IPS DF 6.9 (cell line): ENCODE results near the gene CD207.
A peak's percentile ranks its signal among the peaks of the same experiment; 100 is the strongest.

Experiments used
- DNase-seq: peaks from one replicate; pipeline ENCODE4 v3.0.0-alpha.2; 2013; ENCODE audit warnings: low read depth, low spot score
- H3K27ac ChIP-seq: one replicate; pipeline ENCODE4 v1.5.1; 2013; ENCODE audit warnings: low read length, control low read depth
- H3K27me3 ChIP-seq: 2 replicates; pipeline ENCODE4 v1.6.1; 2013; ENCODE audit warnings: mild to moderate bottlenecking, low read length; ENCODE audit not compliant: control insufficient read depth, insufficient read depth
- H3K36me3 ChIP-seq: 2 replicates; pipeline ENCODE4 v1.6.1; 2013; ENCODE audit warnings: low read length; ENCODE audit not compliant: control insufficient read depth, insufficient read depth
- H3K4me1 ChIP-seq: 2 replicates; pipeline ENCODE4 v1.6.1; 2013; ENCODE audit warnings: low read length; ENCODE audit not compliant: control insufficient read depth, insufficient read depth
- H3K4me3 ChIP-seq: 2 replicates; pipeline ENCODE4 v1.5.1; 2013; ENCODE audit warnings: mild to moderate bottlenecking, low read length
- H3K9me3 ChIP-seq: 2 replicates; pipeline ENCODE4 v1.6.1; 2013; ENCODE audit warnings: low read length, inconsistent platforms; ENCODE audit not compliant: control insufficient read depth, insufficient read depth
- WGBS: extraction: QIAGEN DNeasy Blood & Tissue Kit; methylation state at CpG from one replicate; pipeline ENCODE4 v1.1.7; 2013; ENCODE audit warnings: mixed read lengths, missing lambda C conversion rate; ENCODE audit not compliant: insufficient read length, insufficient coverage; 5-methylcytosine and 5-hydroxymethylcytosine counted together

CD207 gene

DNA sequence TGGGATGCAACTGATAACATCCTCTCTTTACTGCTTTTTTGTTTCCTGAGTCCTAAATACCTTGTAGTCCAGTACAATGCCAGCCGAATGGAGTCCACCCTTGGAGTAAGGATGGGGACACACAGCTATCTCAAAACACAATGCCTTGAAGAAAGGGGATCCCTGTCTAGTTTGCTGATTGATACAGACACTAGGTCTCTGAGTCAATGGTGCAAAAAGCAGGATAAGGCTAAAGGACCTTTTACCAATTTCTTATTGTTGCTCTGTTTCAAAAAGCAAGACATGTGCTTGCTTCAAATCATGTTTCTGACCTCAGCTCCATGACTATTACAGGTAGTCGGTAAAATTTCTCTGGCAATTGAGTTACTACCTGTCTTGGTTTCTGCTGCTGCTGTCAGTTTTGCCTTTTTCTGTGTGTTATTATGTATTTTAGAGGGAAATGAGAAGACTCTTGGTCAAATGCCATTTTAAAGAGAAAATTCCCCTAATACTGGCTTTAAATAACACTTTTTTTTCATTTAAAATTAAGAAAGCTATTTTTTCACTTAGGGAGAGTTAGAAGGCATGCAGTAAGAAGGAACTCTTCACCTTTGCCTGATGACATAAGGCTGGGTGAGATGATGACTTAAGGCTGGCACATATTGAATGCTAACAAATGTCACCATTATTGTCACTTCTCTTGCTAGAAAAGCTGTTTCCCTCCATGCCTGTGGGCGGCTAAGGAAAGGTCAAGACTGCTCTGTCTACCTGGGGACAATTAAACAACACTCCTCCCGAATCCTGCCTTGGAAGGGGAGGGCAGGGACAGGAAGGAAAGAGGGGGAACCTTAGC is 40.2 kb downstream of the CD207 start:
- Histone ChIP-seq H3K36me3 (no peaks in the 10 kb centered on the region), H3K27ac (no peak overlapping the region), H3K27me3 (peaks cover 18% of the 10 kb centered on the region), H3K9me3 (no peaks in the 10 kb centered on the region), H3K4me3 (no peak overlapping the region), H3K4me1 (no peaks in the 10 kb centered on the region)
- WGBS: no CpG with 5 or more reads among the region's 4 CpGs
- no peak for DNase-seq

DNA sequence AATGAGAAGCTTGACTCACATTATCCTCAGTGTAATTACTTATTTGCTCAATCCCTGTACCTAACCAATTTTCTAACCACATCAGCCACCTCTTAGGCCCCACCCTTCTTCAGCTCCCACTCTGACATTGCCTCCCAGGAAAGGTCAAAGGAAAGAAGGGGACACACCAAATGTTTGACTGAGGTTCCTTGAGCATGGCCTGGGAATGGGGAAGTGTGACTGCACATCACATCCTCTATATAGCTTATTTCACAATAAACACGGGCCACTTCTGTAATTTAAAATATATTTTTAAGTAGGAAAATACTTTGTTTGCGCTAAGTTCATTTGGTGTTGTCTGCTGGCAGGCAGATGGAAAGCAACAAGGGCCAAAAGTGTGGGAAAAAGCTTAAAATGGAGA is 42.2 kb downstream of the CD207 start:
- Histone ChIP-seq H3K4me3 (no peak overlapping the region), H3K4me1 (no peaks in the 10 kb centered on the region), H3K27ac (no peak overlapping the region), H3K9me3 (no peaks in the 10 kb centered on the region), H3K27me3 (peaks cover 29% of the 10 kb centered on the region), H3K36me3 (no peaks in the 10 kb centered on the region)
- no peak for DNase-seq
- no CpG with 5 or more reads among the region's 2 CpGs for WGBS

DNA sequence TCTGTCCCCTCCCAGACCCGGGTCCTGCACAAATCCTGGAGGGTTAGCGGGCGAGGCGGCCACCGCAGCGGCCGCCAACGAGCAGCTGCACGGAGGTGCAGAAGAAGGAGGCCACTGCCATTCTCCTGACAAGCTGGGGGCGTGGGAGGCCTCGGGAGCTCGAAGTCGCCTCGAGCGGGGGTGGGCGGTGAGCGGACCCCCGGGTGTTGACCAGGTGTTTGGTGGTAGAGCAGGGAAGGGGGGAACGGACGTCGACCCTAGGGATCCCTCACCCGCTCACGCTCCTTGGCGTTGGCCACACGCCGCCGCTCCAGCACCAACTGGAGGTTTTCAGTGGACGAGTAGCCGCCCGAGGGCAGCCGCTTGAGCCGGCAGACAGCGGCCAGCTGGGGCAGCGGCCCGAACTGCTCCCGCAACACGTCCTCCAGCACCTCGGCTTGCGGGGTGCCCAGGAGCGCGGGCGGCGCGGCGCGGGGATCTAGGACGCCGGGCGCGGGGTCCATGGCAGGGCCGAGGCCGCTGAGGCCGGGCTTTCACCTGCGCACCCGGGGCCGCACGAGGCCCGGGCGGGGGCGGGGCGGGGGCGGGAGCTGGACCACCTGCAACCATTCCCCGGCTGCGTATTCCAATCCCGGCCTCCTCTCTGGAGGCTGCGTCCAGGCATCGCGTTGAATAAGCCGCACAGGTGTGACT is 45.3 kb downstream of the CD207 start, which contains the start of gene FIGLA:
Gene FIGLA (minus strand): TSS at position 508 of the 693 bp plus-strand sequence. CDS start 5 bp downstream, at position 503.
- no peak within 1 kb of the TSS for H3K27ac ChIP-seq
- H3K36me3 ChIP-seq: no peaks in the 10 kb centered on the region
- no peaks in the 10 kb centered on the region for H3K4me1 ChIP-seq
- no peak within 1 kb of the TSS; the same call in 1 of the 2 replicates for H3K4me3 ChIP-seq
- DNase-seq: no peak
- whole genome bisulfite sequencing: no CpG with 5 or more reads among the region's 69 CpGs
- H3K9me3 ChIP-seq: no peaks in the 10 kb centered on the region
- peaks cover 34% of the 10 kb centered on the region for H3K27me3 ChIP-seq

DNA sequence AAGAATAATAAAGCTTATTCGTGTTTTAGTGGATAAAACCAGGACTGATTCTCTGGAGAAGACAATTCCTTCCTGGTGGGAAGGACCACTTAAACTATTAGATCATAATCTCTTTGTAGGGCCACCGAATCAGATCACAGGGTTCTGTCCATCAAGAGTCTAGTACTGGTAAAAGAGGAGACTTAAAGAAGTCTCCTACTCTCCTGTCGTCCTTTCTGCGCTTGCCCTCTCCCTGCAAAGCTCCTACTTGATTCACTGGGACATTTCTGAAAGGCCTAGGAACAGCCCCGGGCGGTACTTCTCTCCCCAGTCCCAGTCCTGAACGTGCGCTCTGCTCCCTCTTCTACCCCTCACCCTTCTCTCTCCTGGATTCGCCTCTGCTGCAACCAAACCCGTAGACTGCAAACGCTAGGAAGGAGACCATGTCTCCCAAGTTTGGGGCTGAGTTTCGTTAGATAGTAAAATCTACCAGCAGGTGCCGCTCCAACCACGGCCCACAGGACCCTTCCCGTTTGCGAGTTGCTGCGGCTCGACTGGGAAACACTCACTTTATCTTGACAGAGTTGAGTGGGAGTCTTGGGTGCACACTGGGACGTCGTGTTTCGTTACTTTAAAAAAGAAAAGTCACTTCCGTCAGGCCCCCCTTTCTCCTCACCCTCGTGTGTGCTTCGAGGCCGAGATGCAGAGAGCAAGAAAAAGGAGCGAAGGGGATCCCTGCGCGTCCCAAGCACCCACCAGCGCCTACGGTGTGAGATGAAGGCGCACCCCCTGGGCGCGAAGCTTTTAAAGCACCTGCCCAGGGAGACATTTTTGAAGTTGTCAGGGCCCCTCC is 46.1 kb downstream of the CD207 start:
- no peaks in the 10 kb centered on the region for H3K9me3 ChIP-seq
- H3K36me3 ChIP-seq: no peaks in the 10 kb centered on the region
- H3K4me1 ChIP-seq: no peaks in the 10 kb centered on the region
- no peak overlapping the region for H3K27ac ChIP-seq
- no CpG with 5 or more reads among the region's 33 CpGs for WGBS
- no peak overlapping the region for H3K4me3 ChIP-seq
- H3K27me3 ChIP-seq: peaks cover 34% of the 10 kb centered on the region
- DNase-seq: peak; percentile 73

DNA sequence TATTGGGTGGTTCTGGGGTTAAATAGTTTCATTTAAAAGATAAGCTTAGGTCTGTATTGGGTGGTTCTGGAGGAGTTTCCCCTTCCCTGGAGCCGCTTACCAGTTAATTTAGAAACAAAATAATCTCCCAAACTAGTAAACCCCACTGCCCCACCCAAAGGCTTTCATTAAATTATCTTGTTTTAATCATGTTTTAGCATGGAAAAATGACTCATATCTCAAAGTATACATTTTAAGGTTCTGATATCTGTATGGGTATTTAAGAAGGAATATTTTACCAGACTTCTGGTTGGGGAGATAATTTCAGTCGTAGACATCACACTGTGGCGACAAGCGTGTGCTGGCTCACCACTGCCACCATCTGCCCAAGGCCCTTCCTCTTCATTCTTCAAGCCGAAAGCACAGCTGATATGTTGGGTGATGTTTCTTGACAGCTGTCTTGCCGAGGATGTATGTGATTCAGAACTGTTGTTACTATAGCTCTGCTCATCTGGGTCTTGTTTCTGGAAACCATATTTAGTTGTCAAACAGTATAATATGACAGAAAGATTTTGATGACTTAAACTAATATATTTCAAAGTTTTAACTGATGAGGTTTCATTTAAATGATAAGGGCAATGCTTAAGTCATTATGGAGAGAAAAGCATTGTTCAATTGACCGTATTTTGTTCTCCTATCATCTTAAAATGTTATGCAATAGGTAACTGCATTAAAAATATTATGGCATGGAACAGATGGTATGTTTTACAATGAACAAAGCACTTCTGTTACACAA is 50.3 kb downstream of the CD207 start:
- Histone ChIP-seq H3K4me1 (no peaks in the 10 kb centered on the region; the same call in 1 of the 2 replicates), H3K9me3 (no peaks in the 10 kb centered on the region), H3K27me3 (peaks cover 17% of the 10 kb centered on the region), H3K4me3 (no peak overlapping the region), H3K27ac (no peak overlapping the region), H3K36me3 (no peaks in the 10 kb centered on the region)
- WGBS: no CpG with 5 or more reads among the region's 7 CpGs
- DNase-seq: no peak

DNA sequence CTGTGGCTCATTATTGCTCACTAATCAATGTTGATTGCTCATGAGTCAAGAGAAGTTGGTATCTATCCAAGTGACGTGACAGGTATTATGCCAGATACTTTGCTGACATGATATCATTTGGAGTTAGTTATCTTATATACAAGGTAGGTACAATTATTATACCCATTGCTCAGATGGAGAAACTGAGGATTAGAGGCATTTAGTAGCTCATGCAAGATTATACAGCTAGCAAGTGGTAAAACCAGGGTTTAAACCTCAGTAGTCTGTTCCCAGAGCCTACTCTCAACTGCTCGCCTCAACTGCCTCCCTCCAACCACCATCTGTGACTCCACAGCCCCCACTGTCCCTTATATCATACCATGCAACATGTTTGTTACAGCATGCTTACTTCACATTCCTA is 51.3 kb downstream of the CD207 start:
- H3K9me3 ChIP-seq: no peaks in the 10 kb centered on the region
- no peaks in the 10 kb centered on the region; the same call in 1 of the 2 replicates for H3K4me1 ChIP-seq
- no peak for DNase-seq
- peaks cover 8% of the 10 kb centered on the region for H3K27me3 ChIP-seq
- no peak overlapping the region for H3K27ac ChIP-seq
- no peak overlapping the region for H3K4me3 ChIP-seq
- no CpG with 5 or more reads among the region's 2 CpGs for WGBS
- H3K36me3 ChIP-seq: no peaks in the 10 kb centered on the region
